GM06990 (cell line): ENCODE data around the gene RAD21L1.

ENCODE experiments used
- DNase-seq: peaks from one replicate; pipeline ENCODE4 v3.0.0-alpha.2; 2011; ENCODE audit not compliant: insufficient read length; ENCODE audit errors: extremely low read depth
- H3K27me3 ChIP-seq: replicated peaks from 2 replicates; pipeline ENCODE4 v1.6.0; 2011; ENCODE audit warnings: low read length; ENCODE audit not compliant: control insufficient read depth, insufficient read depth
- H3K36me3 ChIP-seq: 2 replicates; pipeline ENCODE4 v1.5.1; 2011; ENCODE audit warnings: low read length; ENCODE audit not compliant: control insufficient read depth, insufficient read depth
- H3K4me3 ChIP-seq: replicated peaks from 2 replicates; pipeline ENCODE4 v1.5.1; 2011; ENCODE audit warnings: low read depth, mild to moderate bottlenecking, control low read depth, low read length
- CTCF ChIP-seq: IDR thresholded peaks from 2 replicates; pipeline ENCODE4 v1.5.1; 2011; ENCODE audit warnings: low read length, control low read depth, mild to moderate bottlenecking, inconsistent platforms; ENCODE audit not compliant: insufficient read depth, poor library complexity, severe bottlenecking

RAD21L1 gene

GRCh38 chr20:1183153-1183552, 42.7 kb upstream of the RAD21L1 start:
- Histone ChIP-seq H3K4me3 (no peak overlapping the region), H3K27me3 (peaks cover 4% of the 10 kb centered on the region; the same call in 1 of the 2 replicates), H3K36me3 (no peaks in the 10 kb centered on the region)
- no peak for DNase-seq
- TF ChIP-seq CTCF: no peak

- no peak for DNase-seq
- no peaks in the 10 kb centered on the region for H3K36me3 ChIP-seq
- H3K27me3 ChIP-seq: peaks cover 4% of the 10 kb centered on the region; the same call in 1 of the 2 replicates
- no peak for TF ChIP-seq CTCF
- no peak overlapping the region for H3K4me3 ChIP-seq
Observed at GRCh38 chr20:1184260-1184637, 41.6 kb upstream of the RAD21L1 start.

GRCh38 chr20:1184638-1185315, 41.1 kb upstream of the RAD21L1 start, which contains the start of gene TMEM74B:
Gene TMEM74B, minus strand, starts transcription at chr20:1184981. Its CDS starts 1,180 bp downstream, at chr20:1183801.
- Histone ChIP-seq H3K4me3 (peak within 1 kb of the TSS; percentile 42), H3K27me3 (peaks cover 4% of the 10 kb centered on the region; the same call in 1 of the 2 replicates), H3K36me3 (no peaks in the 10 kb centered on the region)
- no peak for TF ChIP-seq CTCF
- no peak for DNase-seq

- no peak for TF ChIP-seq CTCF
- Histone ChIP-seq H3K4me3 (peak overlapping the region; percentile 42), H3K36me3 (no peaks in the 10 kb centered on the region), H3K27me3 (peaks cover 4% of the 10 kb centered on the region; the same call in 1 of the 2 replicates)
- DNase-seq: no peak
Observed at GRCh38 chr20:1185316-1185741, 40.5 kb upstream of the RAD21L1 start.

GRCh38 chr20:1185790-1186334, 40.0 kb upstream of the RAD21L1 start:
- Histone ChIP-seq H3K4me3 (peak overlapping the region; percentile 42), H3K27me3 (peaks cover 4% of the 10 kb centered on the region; the same call in 1 of the 2 replicates), H3K36me3 (no peaks in the 10 kb centered on the region)
- DNase-seq: no peak
- peak; percentile 73 for TF ChIP-seq CTCF
